ENCODE data around the gene ADAP1. TPM values are rescaled to one million over a fixed set of nuclear protein-coding genes. Genes with fewer than 3 reads are reported as not detected.

The ADAP1 gene
- total RNA-seq, 1 experiment from 2014 or later = 34.0 TPM

DNA sequence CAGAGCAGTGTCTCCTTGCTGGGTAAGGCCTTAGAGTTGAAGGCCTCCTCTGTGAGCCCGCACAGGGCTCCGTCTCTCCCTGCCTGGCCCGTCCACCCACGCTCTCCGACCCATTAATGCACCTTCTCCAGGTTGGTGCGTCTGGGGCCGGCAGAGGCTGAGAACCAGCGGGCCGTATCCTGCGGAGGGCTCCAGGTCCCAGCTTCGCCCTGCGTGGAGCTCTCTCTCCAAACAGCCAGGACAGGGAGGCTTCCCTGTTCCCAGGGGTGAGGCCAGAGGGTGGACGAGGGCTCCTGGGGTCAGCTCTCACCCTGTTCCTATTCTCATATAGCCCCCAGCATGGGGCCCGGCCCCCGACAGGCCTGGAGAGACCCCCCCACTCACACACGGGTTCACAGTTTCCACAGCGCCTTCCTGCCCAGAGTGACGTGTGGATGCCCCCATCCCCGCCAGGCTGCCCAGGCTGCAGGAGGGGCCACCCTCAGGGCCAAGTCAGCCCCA, 43.5 kb downstream of the ADAP1 start:
- ATAC-seq = no peak
- ChIA-PET POLR2A (no interaction called here), RAD21 (ENCODE audit: low non-redundant PET in 1 of 2, low total read pairs in 2 of 2, uncharacterized antibody in 2 of 2, unreplicated experiment in 2 of 2) (no interaction called here), CTCF (no interaction called here)
- Histone ChIP-seq H4K20me1 (ENCODE audit: insufficient read depth) (no peaks in the 10 kb centered on the region), H3K4me3 (replicated peaks in 1 of 2; ENCODE audit: low read depth in 1 of 2, low read length in 2 of 2) (no peak overlapping the region), H3K27me3 (ENCODE audit: insufficient read depth, low read length) (no peaks in the 10 kb centered on the region), H3K9ac (ENCODE audit: low read length) (no peak overlapping the region), H3K4me1 (ENCODE audit: control insufficient read depth in 1 of 2, insufficient read depth in 2 of 2, low read length in 2 of 2) (peaks cover 6 to 20% of the 10 kb centered on the region in 2 experiments), H3K36me3 (ENCODE audit: control insufficient read depth in 1 of 2, insufficient read depth in 2 of 2, low read length in 2 of 2) (no peaks in the 10 kb centered on the region), H3K9me2 (ENCODE audit: insufficient read depth) (no peaks in the 10 kb centered on the region), H2AFZ (ENCODE audit: low read depth, low read length, poor library complexity, severe bottlenecking) (no peak overlapping the region), H3K27ac (ENCODE audit: low read depth, low read length) (no peak overlapping the region), H3K4me2 (ENCODE audit: low read length) (no peak overlapping the region), H3K79me2 (ENCODE audit: insufficient read depth, low read length) (no peaks in the 10 kb centered on the region), H3K9me3 (ENCODE audit: control insufficient read depth in 1 of 2, insufficient read depth in 1 of 2, low read depth in 1 of 2, low read length in 2 of 2) (no peaks in the 10 kb centered on the region)
- no peak for TF ChIP-seq EGR1 (IDR thresholded peaks at IDR 0.05; ENCODE audit: low read depth)
- TF ChIP-seq FOSL1 (IDR thresholded peaks at IDR 0.05; ENCODE audit: low read depth) = no peak
- TF ChIP-seq POLR2AphosphoS5 (IDR thresholded peaks at IDR 0.05; ENCODE audit: low read depth, low read length) = no peak
- TF ChIP-seq, protein P1, sequence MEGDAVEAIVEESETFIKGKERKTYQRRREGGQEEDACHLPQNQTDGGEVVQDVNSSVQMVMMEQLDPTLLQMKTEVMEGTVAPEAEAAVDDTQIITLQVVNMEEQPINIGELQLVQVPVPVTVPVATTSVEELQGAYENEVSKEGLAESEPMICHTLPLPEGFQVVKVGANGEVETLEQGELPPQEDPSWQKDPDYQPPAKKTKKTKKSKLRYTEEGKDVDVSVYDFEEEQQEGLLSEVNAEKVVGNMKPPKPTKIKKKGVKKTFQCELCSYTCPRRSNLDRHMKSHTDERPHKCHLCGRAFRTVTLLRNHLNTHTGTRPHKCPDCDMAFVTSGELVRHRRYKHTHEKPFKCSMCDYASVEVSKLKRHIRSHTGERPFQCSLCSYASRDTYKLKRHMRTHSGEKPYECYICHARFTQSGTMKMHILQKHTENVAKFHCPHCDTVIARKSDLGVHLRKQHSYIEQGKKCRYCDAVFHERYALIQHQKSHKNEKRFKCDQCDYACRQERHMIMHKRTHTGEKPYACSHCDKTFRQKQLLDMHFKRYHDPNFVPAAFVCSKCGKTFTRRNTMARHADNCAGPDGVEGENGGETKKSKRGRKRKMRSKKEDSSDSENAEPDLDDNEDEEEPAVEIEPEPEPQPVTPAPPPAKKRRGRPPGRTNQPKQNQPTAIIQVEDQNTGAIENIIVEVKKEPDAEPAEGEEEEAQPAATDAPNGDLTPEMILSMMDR (IDR thresholded peaks at IDR 0.05 in 2 of 3, conservative IDR thresholded peaks at IDR 0.05 in 1 of 3; ENCODE audit: borderline replicate concordance in 1 of 3, insufficient read depth in 1 of 3, low read depth in 2 of 3, low read length in 2 of 3) = no peak
- no peak for TF ChIP-seq SIN3A (IDR thresholded peaks at IDR 0.05; ENCODE audit: low read depth)
- TF ChIP-seq POLR2A (IDR thresholded peaks at IDR 0.05; ENCODE audit: borderline replicate concordance, extremely low read depth, insufficient read depth, insufficient read length) = no peak
- TF ChIP-seq SRF (IDR thresholded peaks at IDR 0.05; ENCODE audit: low read depth) = no peak
- TF ChIP-seq, protein P2, sequence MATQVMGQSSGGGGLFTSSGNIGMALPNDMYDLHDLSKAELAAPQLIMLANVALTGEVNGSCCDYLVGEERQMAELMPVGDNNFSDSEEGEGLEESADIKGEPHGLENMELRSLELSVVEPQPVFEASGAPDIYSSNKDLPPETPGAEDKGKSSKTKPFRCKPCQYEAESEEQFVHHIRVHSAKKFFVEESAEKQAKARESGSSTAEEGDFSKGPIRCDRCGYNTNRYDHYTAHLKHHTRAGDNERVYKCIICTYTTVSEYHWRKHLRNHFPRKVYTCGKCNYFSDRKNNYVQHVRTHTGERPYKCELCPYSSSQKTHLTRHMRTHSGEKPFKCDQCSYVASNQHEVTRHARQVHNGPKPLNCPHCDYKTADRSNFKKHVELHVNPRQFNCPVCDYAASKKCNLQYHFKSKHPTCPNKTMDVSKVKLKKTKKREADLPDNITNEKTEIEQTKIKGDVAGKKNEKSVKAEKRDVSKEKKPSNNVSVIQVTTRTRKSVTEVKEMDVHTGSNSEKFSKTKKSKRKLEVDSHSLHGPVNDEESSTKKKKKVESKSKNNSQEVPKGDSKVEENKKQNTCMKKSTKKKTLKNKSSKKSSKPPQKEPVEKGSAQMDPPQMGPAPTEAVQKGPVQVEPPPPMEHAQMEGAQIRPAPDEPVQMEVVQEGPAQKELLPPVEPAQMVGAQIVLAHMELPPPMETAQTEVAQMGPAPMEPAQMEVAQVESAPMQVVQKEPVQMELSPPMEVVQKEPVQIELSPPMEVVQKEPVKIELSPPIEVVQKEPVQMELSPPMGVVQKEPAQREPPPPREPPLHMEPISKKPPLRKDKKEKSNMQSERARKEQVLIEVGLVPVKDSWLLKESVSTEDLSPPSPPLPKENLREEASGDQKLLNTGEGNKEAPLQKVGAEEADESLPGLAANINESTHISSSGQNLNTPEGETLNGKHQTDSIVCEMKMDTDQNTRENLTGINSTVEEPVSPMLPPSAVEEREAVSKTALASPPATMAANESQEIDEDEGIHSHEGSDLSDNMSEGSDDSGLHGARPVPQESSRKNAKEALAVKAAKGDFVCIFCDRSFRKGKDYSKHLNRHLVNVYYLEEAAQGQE (IDR thresholded peaks at IDR 0.05; ENCODE audit: low read depth) = no peak
- no peak for TF ChIP-seq YY1 (IDR thresholded peaks at IDR 0.05; ENCODE audit: extremely low read depth, insufficient replicate concordance, low read depth, low read length)
- TF ChIP-seq SP1 (IDR thresholded peaks at IDR 0.05; ENCODE audit: low read depth) = no peak
- TF ChIP-seq, protein P3, sequence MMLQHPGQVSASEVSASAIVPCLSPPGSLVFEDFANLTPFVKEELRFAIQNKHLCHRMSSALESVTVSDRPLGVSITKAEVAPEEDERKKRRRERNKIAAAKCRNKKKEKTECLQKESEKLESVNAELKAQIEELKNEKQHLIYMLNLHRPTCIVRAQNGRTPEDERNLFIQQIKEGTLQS (IDR thresholded peaks at IDR 0.05) = no peak
- no peak for TF ChIP-seq ELF1 (IDR thresholded peaks at IDR 0.05; ENCODE audit: borderline replicate concordance, low read depth)
- TF ChIP-seq EZH2 (IDR thresholded peaks at IDR 0.05) = no peak
- TF ChIP-seq RAD21 (IDR thresholded peaks at IDR 0.05; ENCODE audit: low read depth) = no peak
- TF ChIP-seq CEBPB (IDR thresholded peaks at IDR 0.05; ENCODE audit: low read depth) = no peak
- TF ChIP-seq EZH2phosphoT487 (IDR thresholded peaks at IDR 0.05; ENCODE audit: borderline replicate concordance) = no peak
- TF ChIP-seq ZFX (IDR thresholded peaks at IDR 0.05) = no peak
- no peak for TF ChIP-seq CBX3 (IDR thresholded peaks at IDR 0.05; ENCODE audit: low read depth)
- TF ChIP-seq, protein P4, sequence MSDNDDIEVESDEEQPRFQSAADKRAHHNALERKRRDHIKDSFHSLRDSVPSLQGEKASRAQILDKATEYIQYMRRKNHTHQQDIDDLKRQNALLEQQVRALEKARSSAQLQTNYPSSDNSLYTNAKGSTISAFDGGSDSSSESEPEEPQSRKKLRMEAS (IDR thresholded peaks at IDR 0.05) = no peak
- no peak for DNase-seq (ENCODE audit: low read depth, low spot score)
- BruUV-seq (replicated peaks) = no TSS peak
- intact Hi-C loops (cut with micrococcal nuclease) = no loop called here
